Measurements from ENCODE around the gene ALX1. TPM values are rescaled to one million over a fixed set of nuclear protein-coding genes. Genes with fewer than 3 reads are reported as not detected.

Gene ALX1
- total RNA-seq, 1 experiment from 2014 or later, result not detected

- Histone ChIP-seq H3K79me2 (ENCODE audit: insufficient read depth, low read length) (no peaks in the 10 kb centered on the region), H3K4me1 (ENCODE audit: control insufficient read depth in 1 of 2, insufficient read depth in 2 of 2, low read length in 2 of 2) (no peaks in the 10 kb centered on the region), H3K4me3 (replicated peaks in 1 of 2; ENCODE audit: low read depth in 1 of 2, low read length in 2 of 2) (no peak overlapping the region), H3K9ac (ENCODE audit: low read length) (no peak overlapping the region), H4K20me1 (ENCODE audit: insufficient read depth) (no peaks in the 10 kb centered on the region), H3K27ac (ENCODE audit: low read depth, low read length) (no peak overlapping the region), H2AFZ (ENCODE audit: low read depth, low read length, poor library complexity, severe bottlenecking) (no peak overlapping the region), H3K9me3 (ENCODE audit: control insufficient read depth in 1 of 2, insufficient read depth in 1 of 2, low read depth in 1 of 2, low read length in 2 of 2) (no peaks in the 10 kb centered on the region), H3K9me2 (ENCODE audit: insufficient read depth) (no peaks in the 10 kb centered on the region), H3K36me3 (ENCODE audit: control insufficient read depth in 1 of 2, insufficient read depth in 2 of 2, low read length in 2 of 2) (no peaks in the 10 kb centered on the region), H3K4me2 (ENCODE audit: low read length) (no peak overlapping the region), H3K27me3 (ENCODE audit: insufficient read depth, low read length) (no peaks in the 10 kb centered on the region)
- ATAC-seq, result no peak
- RAD21 ChIA-PET (ENCODE audit: low non-redundant PET in 1 of 2, low total read pairs in 2 of 2, uncharacterized antibody in 2 of 2, unreplicated experiment in 2 of 2), result interaction anchor here in 1 of 2 experiments (0.6 kb wide), 1 partner anchor 120 kb away, joined by 4 read pairs; no protein-coding TSS in a partner anchor
- TF ChIP-seq ZNF274 (IDR thresholded peaks at IDR 0.05; ENCODE audit: low read depth, low read length) (no peak), YY1 (IDR thresholded peaks at IDR 0.05; ENCODE audit: extremely low read depth, insufficient replicate concordance, low read depth, low read length) (no peak), CEBPB (IDR thresholded peaks at IDR 0.05; ENCODE audit: low read depth) (no peak), ELF1 (IDR thresholded peaks at IDR 0.05; ENCODE audit: borderline replicate concordance, low read depth) (no peak), SIN3A (IDR thresholded peaks at IDR 0.05; ENCODE audit: low read depth) (no peak), EZH2 (IDR thresholded peaks at IDR 0.05) (no peak), MAX (IDR thresholded peaks at IDR 0.05) (no peak), EZH2phosphoT487 (IDR thresholded peaks at IDR 0.05; ENCODE audit: borderline replicate concordance) (no peak), EGR1 (IDR thresholded peaks at IDR 0.05; ENCODE audit: low read depth) (no peak), FOSL1 (IDR thresholded peaks at IDR 0.05; ENCODE audit: low read depth) (no peak), CTCF (IDR thresholded peaks at IDR 0.05 in 2 of 3, conservative IDR thresholded peaks at IDR 0.05 in 1 of 3; ENCODE audit: borderline replicate concordance in 1 of 3, insufficient read depth in 1 of 3, low read depth in 2 of 3, low read length in 2 of 3) (no peak), POLR2A (IDR thresholded peaks at IDR 0.05; ENCODE audit: borderline replicate concordance, extremely low read depth, insufficient read depth, insufficient read length) (no peak), JUND (IDR thresholded peaks at IDR 0.05) (no peak), CBX3 (IDR thresholded peaks at IDR 0.05; ENCODE audit: low read depth) (no peak), POLR2AphosphoS5 (IDR thresholded peaks at IDR 0.05; ENCODE audit: low read depth, low read length) (no peak), SP1 (IDR thresholded peaks at IDR 0.05; ENCODE audit: low read depth) (no peak), RAD21 (IDR thresholded peaks at IDR 0.05; ENCODE audit: low read depth) (no peak), ZBTB33 (IDR thresholded peaks at IDR 0.05; ENCODE audit: extremely low read depth, insufficient replicate concordance, low read length) (no peak), TCF7L2 (IDR thresholded peaks at IDR 0.05; ENCODE audit: borderline replicate concordance, extremely low read depth, insufficient read depth, insufficient read length) (no peak), ATF3 (IDR thresholded peaks at IDR 0.05) (no peak)
- no TSS peak for BruUV-seq (replicated peaks)
- DNase-seq (ENCODE audit: low read depth, low spot score), result no peak
- POLR2A ChIA-PET, result no interaction called here
- CTCF ChIA-PET, result no interaction called here
- intact Hi-C loops (cut with micrococcal nuclease), result no loop called here
These were observed 4.6 kb upstream of the ALX1 start for GRCh38 chr12:85275374-85275773.
